Fibroblast of villous mesenchyme (primary cell): Measurements from ENCODE around the gene BNIPL. TPM values are rescaled to one million over a fixed set of nuclear protein-coding genes. Genes with fewer than 3 reads are reported as not detected.

Experiments
- DNase-seq: peaks from one replicate; pipeline ENCODE4 v3.0.0-alpha.2; 2010; ENCODE audit warnings: low read depth
- H3K4me3 ChIP-seq: 2 replicates; pipeline ENCODE4 v1.5.1; 2011; ENCODE audit warnings: low read depth, mild to moderate bottlenecking, low read length
- small RNA-seq: library from RNA; depleted of rRNA; stranded (forward); fragments of <200 nt; gene quantifications from one replicate; pipeline ENCODE3, GENCODE V24; 2012
- total RNA-seq: library from RNA; depleted of rRNA; stranded (reverse); fragments of >200 nt; gene quantifications from 2 replicates; pipeline ENCODE4 v1.2.3, GENCODE V29; 2012
- TF ChIP-seq, protein P1 (sequence below): IDR thresholded peaks from 2 replicates; pipeline ENCODE4 v1.5.1; 2012; ENCODE audit warnings: low read depth, mild to moderate bottlenecking, low read length; ENCODE audit not compliant: insufficient read depth

The BNIPL gene
- total RNA-seq, 1 donor: under 0.01 TPM

DNA sequence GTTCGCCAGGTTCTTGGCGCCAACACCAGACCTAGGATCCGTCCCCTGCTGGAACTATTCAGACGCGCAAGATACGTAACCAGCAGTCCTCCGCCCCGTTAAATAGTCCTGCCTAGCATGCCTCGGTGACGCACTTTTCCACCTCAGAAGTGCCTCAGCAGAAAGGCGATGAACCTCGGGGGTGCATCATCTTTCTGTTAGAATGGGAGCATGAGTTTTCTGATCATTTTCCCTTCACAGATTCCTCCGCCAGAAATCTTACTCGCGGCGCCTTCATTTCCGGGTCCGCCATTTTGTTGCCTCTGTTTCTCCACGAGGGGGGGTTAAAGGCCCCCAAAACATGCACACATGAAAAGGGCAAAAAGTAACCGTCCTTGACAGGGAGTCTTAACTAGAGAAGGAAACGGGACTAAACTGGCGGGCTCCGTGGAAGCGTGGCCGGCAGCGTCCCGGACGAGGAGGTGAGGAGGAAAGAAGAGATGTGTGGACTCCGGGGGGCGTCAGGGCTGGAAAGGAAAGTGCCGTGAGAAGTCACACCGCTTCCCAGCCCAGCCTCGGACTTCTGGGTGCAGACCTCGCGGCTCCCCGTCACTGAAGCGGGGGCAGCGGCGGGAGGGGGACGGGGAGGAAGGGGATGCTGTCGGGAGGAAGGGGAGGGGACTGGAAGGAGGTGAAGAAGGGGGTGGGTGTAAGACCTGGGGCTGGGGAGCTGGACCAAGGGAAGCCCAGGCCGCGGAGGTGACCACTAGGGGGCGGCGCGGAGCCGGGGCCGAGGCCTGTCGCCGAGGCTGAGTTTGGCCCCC lies 34.3 kb downstream of the BNIPL start, which contains the start of gene GABPB2:
Gene GABPB2, plus strand, starts transcription at position 288 of the 803 bp plus-strand sequence. CDS start 17,429 bp downstream, outside the sequence.
- TF ChIP-seq, protein P1, sequence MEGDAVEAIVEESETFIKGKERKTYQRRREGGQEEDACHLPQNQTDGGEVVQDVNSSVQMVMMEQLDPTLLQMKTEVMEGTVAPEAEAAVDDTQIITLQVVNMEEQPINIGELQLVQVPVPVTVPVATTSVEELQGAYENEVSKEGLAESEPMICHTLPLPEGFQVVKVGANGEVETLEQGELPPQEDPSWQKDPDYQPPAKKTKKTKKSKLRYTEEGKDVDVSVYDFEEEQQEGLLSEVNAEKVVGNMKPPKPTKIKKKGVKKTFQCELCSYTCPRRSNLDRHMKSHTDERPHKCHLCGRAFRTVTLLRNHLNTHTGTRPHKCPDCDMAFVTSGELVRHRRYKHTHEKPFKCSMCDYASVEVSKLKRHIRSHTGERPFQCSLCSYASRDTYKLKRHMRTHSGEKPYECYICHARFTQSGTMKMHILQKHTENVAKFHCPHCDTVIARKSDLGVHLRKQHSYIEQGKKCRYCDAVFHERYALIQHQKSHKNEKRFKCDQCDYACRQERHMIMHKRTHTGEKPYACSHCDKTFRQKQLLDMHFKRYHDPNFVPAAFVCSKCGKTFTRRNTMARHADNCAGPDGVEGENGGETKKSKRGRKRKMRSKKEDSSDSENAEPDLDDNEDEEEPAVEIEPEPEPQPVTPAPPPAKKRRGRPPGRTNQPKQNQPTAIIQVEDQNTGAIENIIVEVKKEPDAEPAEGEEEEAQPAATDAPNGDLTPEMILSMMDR: peak; percentile 82
- peak within 1 kb of the TSS; percentile 81 for H3K4me3 ChIP-seq
- DNase-seq: peak; percentile 98

DNA sequence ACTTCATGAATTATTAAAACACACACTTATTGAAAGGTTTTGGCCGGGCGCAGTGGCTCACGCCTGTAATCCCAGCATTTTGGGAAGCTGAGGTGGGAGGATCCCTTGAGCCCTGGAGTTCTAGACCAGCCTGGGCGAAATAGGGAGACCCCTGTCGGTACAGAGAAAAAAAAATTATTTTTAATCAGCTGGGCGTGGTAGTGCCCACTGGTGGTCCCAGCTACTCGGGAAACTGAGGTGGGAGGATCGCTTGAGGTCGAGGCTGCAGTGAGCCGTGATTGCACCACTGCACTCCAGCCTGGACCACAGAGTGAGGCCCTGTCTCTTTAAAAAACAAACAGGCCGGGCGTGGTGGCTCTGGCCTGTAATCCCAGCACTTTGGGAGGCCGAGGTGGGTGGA lies 35.8 kb downstream of the BNIPL start:
- TF ChIP-seq, protein P1: peak; percentile 9
- no peak for DNase-seq
- H3K4me3 ChIP-seq: no peak overlapping the region

DNA sequence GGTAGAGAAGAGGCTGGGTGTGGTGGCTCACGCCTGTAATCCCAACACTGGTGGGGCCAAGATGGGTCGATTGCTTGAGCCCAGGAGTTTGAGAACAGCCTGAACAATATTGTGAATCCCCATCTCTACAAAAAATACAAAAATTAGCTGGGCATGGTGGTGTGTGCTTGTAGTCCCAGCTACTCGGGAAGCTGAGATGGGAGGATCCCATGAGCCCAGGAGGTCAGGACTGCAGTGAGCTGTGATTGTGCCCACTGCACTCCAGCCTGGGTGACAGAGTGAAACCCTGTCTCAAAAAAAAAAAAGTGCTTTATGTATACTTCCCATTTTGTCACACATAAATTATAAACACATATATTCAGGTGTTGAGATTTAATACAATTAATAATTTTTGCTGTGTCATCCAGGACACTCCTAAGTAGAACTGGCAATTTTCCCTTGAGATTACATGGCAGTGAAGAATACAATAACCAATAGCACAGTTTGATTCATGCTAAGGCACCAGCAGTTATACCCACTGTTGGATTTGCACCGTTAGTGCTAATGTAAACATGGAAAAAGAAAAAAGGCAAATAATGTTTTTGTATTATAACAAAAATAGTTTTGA lies 49.7 kb downstream of the BNIPL start:
- DNase-seq: no peak
- TF ChIP-seq, protein P1: no peak
- H3K4me3 ChIP-seq: no peak overlapping the region

Small RNAs within 50 kb of the gene (small RNA-seq; reads per million reads assigned to genes)
- 0.66 reads per million for gene RNU6-884P

Other genes starting within 250 kb of the BNIPL start
- 137 and 139 TPM in 2 replicates for gene CTSK, start 228.3 kb upstream of the BNIPL start, total RNA-seq
- gene ARNT, start 160.0 kb upstream of the BNIPL start, total RNA-seq: 44.1 and 46.6 TPM in 2 replicates
- not detected in 2 replicates for gene CTXND2, start 149.4 kb upstream of the BNIPL start, total RNA-seq
- gene SETDB1, start 110.2 kb upstream of the BNIPL start, total RNA-seq: 26.1 and 34.1 TPM in 2 replicates
- gene CERS2, start 61.8 kb upstream of the BNIPL start, total RNA-seq: 89.9 and 142 TPM in 2 replicates
- 0.32 and 0.86 TPM in 2 replicates for gene ANXA9, start 54.3 kb upstream of the BNIPL start, total RNA-seq
- 10.8 and 11.0 TPM in 2 replicates for gene MINDY1, start 29.7 kb upstream of the BNIPL start, total RNA-seq
- 9.7 and 12.1 TPM in 2 replicates for gene PRUNE1, start 28.1 kb upstream of the BNIPL start, total RNA-seq
- 2.6 and 3.0 TPM in 2 replicates for gene C1orf56, start 11.2 kb downstream of the BNIPL start, total RNA-seq
- gene CDC42SE1, start 23.0 kb downstream of the BNIPL start, total RNA-seq: 47.0 and 68.2 TPM in 2 replicates
- 8.1 and 9.1 TPM in 2 replicates for gene MLLT11, start 23.8 kb downstream of the BNIPL start, total RNA-seq
- 7.1 and 9.5 TPM in 2 replicates for gene GABPB2, start 34.2 kb downstream of the BNIPL start, total RNA-seq
- gene SEMA6C, start 110.0 kb downstream of the BNIPL start, total RNA-seq: 0.86 and 1.3 TPM in 2 replicates
- gene TNFAIP8L2, start 120.1 kb downstream of the BNIPL start, total RNA-seq: not detected in 2 replicates
- gene LYSMD1, start 129.3 kb downstream of the BNIPL start, total RNA-seq: 10.0 and 11.7 TPM in 2 replicates
- 23.7 and 31.2 TPM in 2 replicates for gene SCNM1, start 129.6 kb downstream of the BNIPL start, total RNA-seq
- gene TMOD4, start 139.4 kb downstream of the BNIPL start, total RNA-seq: not detected in 2 replicates
- 40.3 and 44.0 TPM in 2 replicates for gene VPS72, start 153.6 kb downstream of the BNIPL start, total RNA-seq
- gene PIP5K1A, start 162.0 kb downstream of the BNIPL start, total RNA-seq: 78.3 and 131 TPM in 2 replicates
- 135 and 139 TPM in 2 replicates for gene PSMD4, start 218.1 kb downstream of the BNIPL start, total RNA-seq
- 12.6 and 16.4 TPM in 2 replicates for gene ZNF687, start 245.7 kb downstream of the BNIPL start, total RNA-seq